ENCODE measurements around the gene FAM234B. TPM values are rescaled to one million over a fixed set of nuclear protein-coding genes. Genes with fewer than 3 reads are reported as not detected.

Gene FAM234B
- total and polyA plus RNA-seq, 11 donors, result 1.2 to 3.5 (median 2.5) TPM

DNA sequence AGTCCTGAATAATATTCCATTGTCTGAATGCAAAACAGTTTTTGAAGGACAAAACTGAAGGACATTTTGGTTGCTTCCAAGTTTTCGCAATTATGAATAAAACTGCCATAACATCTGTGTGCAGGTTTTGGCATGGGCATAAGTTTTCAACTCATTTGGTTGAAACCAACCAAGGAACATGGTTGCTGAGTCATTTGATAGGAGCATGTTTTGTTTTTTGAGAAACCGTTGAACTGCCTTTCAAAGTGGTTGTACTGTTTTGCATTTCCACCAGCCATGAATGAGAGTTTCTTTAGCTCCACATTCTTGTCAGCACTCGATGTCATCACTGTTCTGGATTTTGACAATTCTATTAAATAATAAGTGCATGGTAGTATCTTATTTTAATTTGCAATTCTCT is 82.3 kb downstream of the FAM234B start:
- DNase-seq (no peak), ATAC-seq (no peak)
- 88 to 94% (median 93%) methylated on average over 3 of the region's 3 CpGs for WGBS, 4 donors
- Histone ChIP-seq H3K27ac (no peak overlapping the region), H3K4me3 (no peak overlapping the region), H3K4me1 (peaks cover 0 to 6% (median 0%) of the 10 kb centered on the region in 12 donors), H3K9me3 (no peaks in the 10 kb centered on the region), H3K27me3 (no peaks in the 10 kb centered on the region), H3K36me3 (no peaks in the 10 kb centered on the region)
- intact Hi-C loops (cut with DNase I), result no loop called here
- TF ChIP-seq POLR2A (IDR thresholded peaks at IDR 0.05), result no peak
- TF ChIP-seq, protein P1, sequence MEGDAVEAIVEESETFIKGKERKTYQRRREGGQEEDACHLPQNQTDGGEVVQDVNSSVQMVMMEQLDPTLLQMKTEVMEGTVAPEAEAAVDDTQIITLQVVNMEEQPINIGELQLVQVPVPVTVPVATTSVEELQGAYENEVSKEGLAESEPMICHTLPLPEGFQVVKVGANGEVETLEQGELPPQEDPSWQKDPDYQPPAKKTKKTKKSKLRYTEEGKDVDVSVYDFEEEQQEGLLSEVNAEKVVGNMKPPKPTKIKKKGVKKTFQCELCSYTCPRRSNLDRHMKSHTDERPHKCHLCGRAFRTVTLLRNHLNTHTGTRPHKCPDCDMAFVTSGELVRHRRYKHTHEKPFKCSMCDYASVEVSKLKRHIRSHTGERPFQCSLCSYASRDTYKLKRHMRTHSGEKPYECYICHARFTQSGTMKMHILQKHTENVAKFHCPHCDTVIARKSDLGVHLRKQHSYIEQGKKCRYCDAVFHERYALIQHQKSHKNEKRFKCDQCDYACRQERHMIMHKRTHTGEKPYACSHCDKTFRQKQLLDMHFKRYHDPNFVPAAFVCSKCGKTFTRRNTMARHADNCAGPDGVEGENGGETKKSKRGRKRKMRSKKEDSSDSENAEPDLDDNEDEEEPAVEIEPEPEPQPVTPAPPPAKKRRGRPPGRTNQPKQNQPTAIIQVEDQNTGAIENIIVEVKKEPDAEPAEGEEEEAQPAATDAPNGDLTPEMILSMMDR (IDR thresholded peaks at IDR 0.05), result no peak

DNA sequence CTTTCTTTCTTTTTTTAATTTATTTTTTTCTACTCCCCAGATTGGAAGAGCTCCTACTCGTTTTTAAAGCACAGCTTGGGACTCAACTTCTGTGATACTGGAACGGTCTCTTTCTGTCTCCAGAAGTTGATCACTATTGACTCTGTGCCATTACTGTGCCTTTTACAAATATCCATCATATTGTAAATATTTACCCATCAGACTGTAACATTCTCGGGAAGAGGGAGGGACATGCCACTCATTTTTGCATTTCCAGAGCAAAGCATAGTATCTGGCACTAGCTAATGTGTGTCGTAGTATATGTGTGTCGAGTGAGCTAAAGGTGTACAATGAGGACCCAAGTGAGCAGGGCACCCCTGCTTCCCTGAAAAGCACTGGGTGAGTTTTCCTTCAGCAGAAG is 83.3 kb downstream of the FAM234B start:
- intact Hi-C loops (cut with DNase I), result no loop called here
- Histone ChIP-seq H3K36me3 (no peaks in the 10 kb centered on the region), H3K4me3 (no peak overlapping the region), H3K27me3 (no peaks in the 10 kb centered on the region), H3K27ac (no peak overlapping the region), H3K4me1 (peaks cover 0 to 6% (median 0%) of the 10 kb centered on the region in 12 donors), H3K9me3 (no peaks in the 10 kb centered on the region)
- TF ChIP-seq, protein P1 (IDR thresholded peaks at IDR 0.05), result no peak
- no peak for TF ChIP-seq POLR2A (IDR thresholded peaks at IDR 0.05)
- no peak for ATAC-seq
- 71 to 90% (median 78%) methylated on average over 4 to 5 of the region's 5 CpGs for WGBS, 4 donors
- DNase-seq, result no peak

DNA sequence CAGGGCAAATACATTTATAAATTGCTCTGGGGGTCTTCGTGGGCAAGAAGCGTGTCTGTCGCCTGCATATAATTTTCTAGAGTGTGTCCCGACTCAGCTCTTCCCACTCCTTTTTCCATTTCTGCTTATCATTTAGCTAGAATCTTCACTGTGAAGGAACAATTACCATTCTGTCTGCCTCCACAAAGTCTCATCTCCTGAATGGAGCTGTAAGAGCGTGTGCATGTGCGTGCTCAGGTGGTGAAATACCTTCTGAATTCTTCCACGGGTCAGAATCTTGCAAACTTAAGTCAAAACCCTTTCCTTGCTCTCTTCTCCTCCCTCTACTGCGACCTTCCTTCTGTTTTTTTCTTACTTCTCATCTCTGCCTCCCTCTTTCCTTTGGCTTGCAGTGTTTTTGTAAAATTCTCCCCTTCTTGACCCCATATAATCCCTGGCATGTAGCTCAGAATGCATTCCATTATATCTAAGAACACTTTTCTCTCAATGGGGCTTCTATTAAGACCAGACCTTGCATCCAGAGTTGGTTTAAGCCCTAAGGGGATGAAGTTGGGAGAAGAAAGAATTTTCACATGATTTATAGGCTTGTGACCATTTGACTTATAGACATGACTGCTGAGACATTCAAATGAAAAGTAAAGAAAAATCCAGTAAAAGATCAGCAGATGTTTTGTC is 84.2 kb downstream of the FAM234B start:
- H3K36me3 ChIP-seq, result no peaks in the 10 kb centered on the region
- H3K4me1 ChIP-seq, result peaks cover 0 to 6% (median 0%) of the 10 kb centered on the region in 12 donors
- no peak overlapping the region for H3K4me3 ChIP-seq
- no peaks in the 10 kb centered on the region for H3K9me3 ChIP-seq
- WGBS, 4 donors, result 89 to 93% (median 91%) methylated on average over 8 of the region's 8 CpGs
- DNase-seq (no peak), ATAC-seq (no peak)
- intact Hi-C loops (cut with DNase I), result no loop called here
- TF ChIP-seq POLR2A (IDR thresholded peaks at IDR 0.05), result no peak
- TF ChIP-seq, protein P1 (IDR thresholded peaks at IDR 0.05), result no peak
- H3K27ac ChIP-seq, result no peak overlapping the region
- no peaks in the 10 kb centered on the region for H3K27me3 ChIP-seq

DNA sequence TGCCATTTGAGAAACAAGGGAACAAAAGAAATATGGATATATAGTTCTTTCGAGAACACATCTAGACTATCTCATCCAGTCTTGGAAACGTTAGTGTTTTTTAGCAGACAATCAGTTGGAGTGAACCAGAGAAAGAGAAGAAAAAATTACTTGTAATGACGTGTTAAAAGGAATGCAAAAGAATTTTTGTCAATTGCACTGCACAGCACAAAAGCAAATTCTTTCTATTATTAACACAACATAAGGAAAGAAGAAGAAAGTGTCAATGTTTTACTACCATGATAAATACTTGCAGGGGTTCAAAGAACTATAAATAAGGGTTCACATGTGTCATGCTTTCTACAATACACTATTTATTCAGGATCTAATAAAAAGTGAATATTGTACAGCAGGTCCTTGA is 86.8 kb downstream of the FAM234B start:
- Histone ChIP-seq H3K36me3 (no peaks in the 10 kb centered on the region), H3K27ac (no peak overlapping the region), H3K4me3 (no peak overlapping the region), H3K27me3 (no peaks in the 10 kb centered on the region), H3K9me3 (no peaks in the 10 kb centered on the region), H3K4me1 (no peaks in the 10 kb centered on the region)
- 66 to 79% (median 70%) methylated on average over 3 of the region's 3 CpGs for WGBS, 4 donors
- DNase-seq, result no peak
- intact Hi-C loops (cut with DNase I), result no loop called here
- ATAC-seq, result no peak
- TF ChIP-seq, protein P1 (IDR thresholded peaks at IDR 0.05), result no peak
- no peak for TF ChIP-seq POLR2A (IDR thresholded peaks at IDR 0.05)

Other genes starting within 250 kb of the FAM234B start
- gene DDX47, start 231.0 kb upstream of the FAM234B start, total RNA-seq, result 10 to 100 TPM; 23.9 to 38.2 (median 27.1) TPM
- gene DDX47, start 231.0 kb upstream of the FAM234B start, polyA plus RNA-seq, result 10 to 100 TPM; 13.7 to 34.0 TPM
- gene GPRC5A, start 152.8 kb upstream of the FAM234B start, total RNA-seq, result 1 to 10 TPM in 6 of 9 donors, under 1 TPM in 3; 0.27 to 5.3 (median 1.3) TPM
- under 1 TPM; 0.40 to 0.61 TPM for gene GPRC5A, start 152.8 kb upstream of the FAM234B start, polyA plus RNA-seq
- gene GPRC5D, start 92.2 kb upstream of the FAM234B start, total RNA-seq, result not detected
- gene GPRC5D, start 92.2 kb upstream of the FAM234B start, polyA plus RNA-seq, result under 1 TPM in 1 of 2 donors, not detected in 1; 0.11 TPM
- 10 to 100 TPM; 26.3 to 65.3 (median 52.6) TPM for gene HEBP1, start 44.1 kb upstream of the FAM234B start, total RNA-seq
- gene HEBP1, start 44.1 kb upstream of the FAM234B start, polyA plus RNA-seq, result 10 to 100 TPM; 36.6 to 88.1 TPM
- not detected for gene GSG1, start 59.3 kb downstream of the FAM234B start, total RNA-seq
- gene GSG1, start 59.3 kb downstream of the FAM234B start, polyA plus RNA-seq, result not detected
- 100 to 1,000 TPM in 6 of 9 donors, 10 to 100 TPM in 3; 67.9 to 281 (median 175) TPM for gene EMP1, start 152.3 kb downstream of the FAM234B start, total RNA-seq
- gene EMP1, start 152.3 kb downstream of the FAM234B start, polyA plus RNA-seq, result 10 to 100 TPM; 16.4 to 83.0 TPM